GM21381 (cell line): Measurements from ENCODE around the gene DRC7.
A peak's percentile ranks its signal among the peaks of the same experiment; 100 is the strongest.

ENCODE experiments used
- ATAC-seq: cut with Tn5 transposase; IDR thresholded peaks from one replicate; pipeline ENCODE4 v1.9.1; 2021; ENCODE audit warnings: mild to moderate bottlenecking, moderate library complexity; ENCODE audit not compliant: unreplicated experiment

DRC7 gene

GRCh38 chr16:57749856-57750452, 55.3 kb downstream of the DRC7 start:
- no peak for ATAC-seq

- no peak for ATAC-seq
Measured at GRCh38 chr16:57750796-57751538, 56.4 kb downstream of the DRC7 start.

DNA sequence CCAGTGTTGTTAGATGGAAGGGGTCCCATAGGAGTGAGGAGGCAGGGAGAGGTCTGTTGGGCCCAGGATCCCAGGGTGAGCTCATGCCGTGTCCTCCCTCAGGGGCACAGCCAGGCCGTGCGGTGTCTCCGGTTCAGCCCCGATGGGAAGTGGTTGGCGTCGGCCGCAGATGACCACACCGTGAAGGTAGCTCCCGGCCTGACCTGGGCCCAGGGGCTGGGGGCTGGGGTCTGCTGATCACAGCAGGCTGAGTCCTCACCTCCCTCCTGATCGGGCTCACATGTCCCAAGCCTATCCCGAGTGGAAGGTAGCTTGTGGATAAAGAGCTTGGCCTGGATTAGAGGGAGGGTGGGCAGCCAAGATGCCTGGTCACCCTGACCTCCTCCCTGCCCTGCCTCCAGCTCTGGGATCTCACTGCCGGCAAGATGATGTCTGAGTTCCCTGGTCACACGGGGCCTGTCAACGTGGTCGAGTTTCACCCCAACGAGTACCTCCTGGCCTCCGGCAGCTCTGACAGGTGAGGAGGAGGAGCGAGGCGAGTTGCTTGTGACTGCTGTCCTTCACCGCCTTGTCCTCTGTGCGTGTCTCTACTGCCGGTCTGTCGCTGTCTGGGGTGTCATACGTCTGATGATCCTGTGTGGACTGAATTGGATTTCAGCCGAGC, 57.1 kb downstream of the DRC7 start:
- no peak for ATAC-seq

- no peak for ATAC-seq
Measured at GRCh38 chr16:57752203-57752580, 57.6 kb downstream of the DRC7 start.

GRCh38 chr16:57752581-57753447, 58.2 kb downstream of the DRC7 start:
- ATAC-seq: no peak

GRCh38 chr16:57753448-57754353, 59.1 kb downstream of the DRC7 start:
- ATAC-seq: no peak

DNA sequence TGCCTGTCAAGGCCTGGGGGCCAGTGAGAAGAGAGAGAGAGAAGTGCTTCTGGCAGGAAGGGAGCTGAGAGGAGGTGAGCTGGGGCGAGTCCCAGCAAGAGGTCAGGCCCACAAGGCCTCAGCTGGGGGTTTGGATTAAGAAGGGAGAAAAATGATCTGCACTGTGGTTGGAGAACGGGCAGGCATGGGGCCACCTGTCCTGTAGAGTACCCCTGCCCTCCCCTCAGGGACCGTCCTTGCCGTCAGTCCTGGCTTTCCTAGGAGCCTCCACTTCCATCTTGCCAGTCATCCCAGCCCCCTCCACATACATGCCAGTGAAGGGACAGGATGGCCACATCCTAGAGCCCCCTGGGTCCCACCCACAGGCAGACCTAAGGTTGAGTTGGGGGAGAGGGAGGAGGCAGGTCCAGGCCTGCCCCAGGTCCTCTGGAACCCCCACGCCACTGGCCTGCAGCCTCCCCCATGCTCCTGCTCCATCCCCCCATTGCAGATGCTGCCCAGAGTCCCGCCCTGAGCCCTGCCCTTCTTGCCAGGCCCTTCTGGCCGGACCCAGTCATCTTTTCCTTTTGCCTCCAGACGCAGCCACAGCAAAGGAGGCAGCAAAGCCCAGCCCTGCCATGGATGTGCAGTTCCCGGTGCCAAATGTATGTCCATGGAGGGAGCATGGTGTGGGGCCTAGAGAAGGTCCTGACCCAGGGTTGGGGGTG, 59.9 kb downstream of the DRC7 start:
- ATAC-seq: no peak

GRCh38 chr16:57755061-57755684, 60.6 kb downstream of the DRC7 start:
- ATAC-seq: no peak

- no peak for ATAC-seq
Measured at GRCh38 chr16:57755726-57756423, 61.3 kb downstream of the DRC7 start.

- ATAC-seq: no peak
Measured at GRCh38 chr16:57756424-57757325, 62.1 kb downstream of the DRC7 start.

GRCh38 chr16:57757326-57757786, 62.8 kb downstream of the DRC7 start:
- ATAC-seq: peak; percentile 89

- ATAC-seq: no peak
Measured at GRCh38 chr16:57757883-57758282, 63.3 kb downstream of the DRC7 start.

DNA sequence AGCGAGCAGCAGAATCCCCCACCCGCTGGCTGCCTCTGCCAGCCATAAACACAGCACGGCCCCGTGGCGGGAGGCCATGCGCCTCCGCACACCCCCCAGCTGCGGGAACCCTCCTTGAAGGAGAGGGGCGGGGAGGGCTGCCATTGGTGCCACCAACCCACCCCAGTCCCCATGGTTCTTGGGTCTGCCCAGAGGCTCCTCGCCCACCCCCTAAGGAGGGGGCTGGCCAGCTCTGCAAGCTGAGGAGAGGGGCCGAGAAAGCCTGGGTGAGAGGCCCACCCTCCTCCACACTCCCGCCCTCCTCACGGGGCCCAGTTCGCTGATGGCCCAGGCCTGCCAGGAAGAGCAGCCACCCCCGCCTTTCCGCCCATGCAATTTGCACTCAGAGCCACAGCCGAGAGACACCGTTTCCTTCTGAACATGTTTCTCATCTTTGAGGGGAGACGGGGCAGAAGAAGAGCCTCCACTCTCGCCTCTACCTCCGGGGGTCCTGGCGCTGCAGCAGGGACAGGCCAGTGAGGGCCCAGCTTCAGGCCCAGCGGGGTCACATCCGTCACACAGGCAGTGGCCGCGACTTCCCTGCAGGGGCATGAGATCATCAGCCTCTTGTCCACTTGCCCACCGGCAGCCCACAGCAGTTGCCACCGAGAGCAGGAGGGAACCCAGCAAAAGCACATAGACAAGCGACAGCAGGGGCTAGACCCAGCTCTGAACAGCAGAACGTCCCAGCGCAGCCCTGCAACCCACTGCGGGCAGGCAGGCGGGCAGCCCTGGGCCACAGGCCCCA, 63.9 kb downstream of the DRC7 start:
- no peak for ATAC-seq

GRCh38 chr16:57759131-57759530, 64.5 kb downstream of the DRC7 start:
- ATAC-seq: no peak

- ATAC-seq: no peak
Measured at GRCh38 chr16:57759541-57760356, 65.1 kb downstream of the DRC7 start.
